ENCODE results near the gene CLCNKB.
"Not testable (repeated sequence)": the region's sequence is repeated elsewhere in the genome, so short reads cannot be mapped to it uniquely, and the experiment has no call there.

Gene CLCNKB

DNA sequence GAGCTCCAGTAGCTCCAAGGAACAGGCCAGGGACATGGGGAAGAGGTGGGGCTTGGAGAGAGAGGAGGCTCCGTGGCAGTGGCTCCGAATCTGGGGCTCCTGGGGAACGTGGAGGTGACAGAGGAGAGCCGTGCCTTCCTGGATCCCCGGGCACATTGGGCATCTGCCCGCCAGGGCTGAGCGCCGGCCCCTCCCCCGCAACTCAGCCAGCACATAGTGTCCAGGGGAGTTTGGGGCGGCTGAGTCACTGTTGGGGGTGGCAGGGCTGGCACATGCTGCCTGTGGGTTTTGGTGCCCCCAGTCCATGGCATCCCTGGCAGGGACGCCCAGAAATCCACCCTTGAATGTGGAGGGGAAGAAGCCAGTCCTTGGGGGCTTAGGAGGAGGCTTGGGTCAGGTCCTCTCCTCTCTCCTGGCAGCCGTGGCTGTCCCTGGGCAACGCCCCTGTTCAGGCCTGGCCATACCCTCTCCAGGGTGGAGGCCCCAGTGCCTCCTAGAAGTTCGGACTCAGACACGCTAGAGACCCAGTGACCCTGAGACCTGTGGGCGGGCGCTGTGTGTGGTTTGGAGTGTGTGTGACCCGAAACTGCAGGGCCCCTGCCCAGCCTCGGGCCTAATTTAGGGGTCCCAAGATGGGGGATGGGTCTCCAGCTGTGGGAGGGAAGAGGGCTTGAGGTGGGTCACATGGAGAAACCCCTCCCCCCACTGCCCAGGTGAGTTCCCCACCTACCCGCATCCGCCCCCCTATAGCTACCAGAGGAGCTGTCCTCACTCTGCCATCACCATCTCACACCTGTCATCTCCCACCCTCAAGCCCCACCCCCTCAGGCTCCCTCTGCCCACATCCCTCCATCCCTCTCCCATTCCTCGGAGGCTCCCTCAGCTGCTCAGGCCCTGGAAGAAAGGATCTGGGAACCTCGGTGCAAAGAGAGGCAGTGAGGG, 27.4 kb upstream of the CLCNKB start:
- DNase-seq = no peak

- DNase-seq = no peak
These were observed 26.5 kb upstream of the CLCNKB start for GRCh38 chr1:16017076-16017460.

DNA sequence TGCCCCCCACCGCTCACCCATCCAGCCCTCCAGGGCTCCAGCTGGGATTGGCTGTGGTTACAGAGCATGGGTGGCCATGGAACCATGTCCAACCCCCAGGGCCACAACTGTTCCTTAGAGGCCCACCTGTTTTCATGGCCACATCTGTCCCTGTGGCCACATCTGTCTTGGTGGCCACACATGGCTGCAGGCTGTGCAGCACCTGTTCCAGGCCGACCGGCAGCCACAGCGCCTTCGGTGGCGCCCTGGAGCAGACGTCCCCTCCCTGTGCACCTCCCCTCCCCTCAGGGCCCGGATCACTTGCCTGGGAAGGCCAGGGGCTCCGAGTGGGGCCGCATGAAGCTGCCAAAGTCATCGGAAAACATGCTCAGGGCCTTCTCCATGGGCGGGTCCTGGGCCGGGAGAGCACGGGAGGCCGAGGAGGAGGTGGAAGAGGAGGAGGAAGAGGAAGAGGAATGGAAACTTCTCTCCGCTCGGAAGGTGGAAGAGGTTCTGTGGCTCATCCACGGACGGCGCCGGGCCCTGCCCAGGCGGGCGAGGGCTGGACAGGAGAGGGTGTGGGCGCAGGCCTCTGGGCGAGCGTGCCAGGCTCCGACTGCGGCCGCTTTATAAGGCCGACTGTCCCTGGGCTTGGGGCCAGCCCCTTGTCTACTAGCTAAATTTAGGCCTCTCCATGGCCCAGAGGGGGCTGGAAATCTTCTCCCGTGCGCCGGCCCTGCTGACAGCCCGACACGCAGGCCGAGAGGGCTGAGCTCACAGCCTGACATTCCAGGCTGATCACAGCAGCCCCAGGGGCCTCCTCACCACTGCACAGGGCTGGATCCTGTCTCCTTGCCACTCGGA, 25.9 kb upstream of the CLCNKB start, which contains the start of gene HSPB7:
Gene HSPB7, minus strand, starts transcription at position 583 of the 843 bp plus-strand sequence. Its CDS starts 80 bp downstream, at position 503.
- peak; percentile 95 for DNase-seq

GRCh38 chr1:16018308-16018707, 25.3 kb upstream of the CLCNKB start:
- no peak for DNase-seq

- no peak for DNase-seq
These were observed 24.6 kb upstream of the CLCNKB start for GRCh38 chr1:16018749-16019643.

GRCh38 chr1:16019644-16020277, 23.8 kb upstream of the CLCNKB start:
- DNase-seq = peak; percentile 81

- DNase-seq = no peak
These were observed 23.3 kb upstream of the CLCNKB start for GRCh38 chr1:16020325-16020724.

DNA sequence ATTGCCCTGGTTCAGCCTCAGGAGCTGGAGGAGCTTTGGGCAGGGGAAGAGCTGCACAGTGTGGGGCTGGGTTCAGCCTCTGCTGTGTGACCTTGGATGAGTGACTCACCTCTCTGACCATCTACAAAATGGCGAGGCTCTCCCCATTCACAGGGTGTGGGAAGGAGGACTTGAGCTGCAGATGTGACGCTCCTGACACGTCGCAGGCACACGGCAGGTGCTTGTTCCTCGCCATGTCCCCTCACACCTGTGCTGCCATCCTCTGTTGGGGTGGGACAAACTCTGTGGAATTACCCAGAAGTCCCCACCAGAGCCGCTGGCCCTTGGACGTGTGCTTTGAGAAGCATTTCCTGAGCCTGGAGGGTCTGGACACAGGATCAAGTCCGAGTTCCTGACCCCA, 22.7 kb upstream of the CLCNKB start:
- DNase-seq = not testable (repeated sequence)

DNA sequence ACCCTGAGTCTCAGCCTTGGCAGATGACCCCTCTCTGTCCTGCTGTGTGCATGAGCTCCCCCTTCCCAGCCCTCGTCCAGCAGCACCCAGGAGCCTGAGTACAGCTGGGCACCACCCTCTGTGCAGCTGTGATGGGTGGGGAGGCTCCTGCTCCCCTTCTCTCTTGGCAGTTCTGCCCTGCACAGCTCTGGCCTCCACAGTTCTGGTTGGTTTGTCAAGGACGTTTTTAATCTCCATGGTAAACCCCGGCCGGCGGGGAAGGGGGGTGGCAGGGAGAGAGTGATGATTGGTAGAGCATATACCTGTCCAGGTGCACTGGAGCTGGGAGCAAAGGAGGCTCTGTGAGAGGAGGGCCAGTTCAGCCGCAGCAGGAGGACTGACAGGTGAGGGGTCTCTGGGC, 21.9 kb upstream of the CLCNKB start, which contains the start of gene CLCNKA:
Gene CLCNKA, plus strand, starts transcription at position 356 of the 400 bp plus-strand sequence. CDS start 584 bp downstream, outside the sequence.
- no peak for DNase-seq

- DNase-seq = no peak
These were observed 21.2 kb upstream of the CLCNKB start for GRCh38 chr1:16022393-16022792.

DNA sequence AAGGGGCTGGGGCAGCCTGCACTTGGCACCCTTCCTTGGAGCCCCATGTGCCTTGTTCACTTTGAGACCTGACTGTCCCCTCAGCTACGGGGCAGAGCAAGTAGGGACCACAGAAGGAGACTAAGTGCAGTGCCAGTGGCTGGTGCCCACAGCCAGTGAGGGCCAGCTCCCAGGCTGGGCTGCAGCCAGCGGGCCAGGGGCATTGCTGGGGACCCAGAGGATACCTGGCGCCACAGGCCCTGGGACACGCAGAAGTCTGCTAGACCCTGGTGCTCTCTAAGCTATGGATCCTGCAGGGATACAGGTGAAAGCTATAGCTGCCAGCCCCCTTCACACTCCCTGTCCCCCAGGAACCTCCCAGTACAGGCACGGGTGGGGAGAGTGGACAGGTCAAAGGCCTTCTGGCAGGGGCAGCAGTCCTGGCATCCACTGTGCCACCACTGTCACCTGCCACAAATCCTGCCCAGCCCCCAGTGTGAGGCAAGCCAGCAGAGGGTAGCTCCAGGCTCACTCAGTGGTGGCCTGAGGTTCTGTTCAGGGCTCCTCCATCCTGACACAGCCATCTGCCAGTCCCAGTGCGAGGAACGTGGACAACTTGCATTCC, 20.4 kb upstream of the CLCNKB start:
- no peak for DNase-seq

- not testable (repeated sequence) for DNase-seq
These were observed 17.3 kb upstream of the CLCNKB start for GRCh38 chr1:16026302-16026701.

GRCh38 chr1:16026723-16027484, 16.7 kb upstream of the CLCNKB start:
- peak; percentile 93 for DNase-seq

- no peak for DNase-seq
These were observed 15.2 kb upstream of the CLCNKB start for GRCh38 chr1:16028237-16029002.

DNA sequence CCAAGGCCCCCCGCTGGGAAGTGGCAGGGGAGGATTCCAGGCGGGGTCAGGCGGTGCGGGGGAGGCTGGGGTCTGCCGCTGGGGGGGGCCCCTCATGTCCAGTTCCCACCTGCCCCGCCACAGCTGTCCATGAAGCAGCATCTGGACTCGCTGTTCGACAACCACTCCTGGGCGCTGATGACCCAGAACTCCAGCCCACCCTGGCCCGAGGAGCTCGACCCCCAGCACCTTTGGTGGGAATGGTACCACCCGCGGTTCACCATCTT, 14.6 kb upstream of the CLCNKB start:
- DNase-seq = not testable (repeated sequence)

GRCh38 chr1:16029288-16029687, 14.3 kb upstream of the CLCNKB start:
- no peak for DNase-seq

DNA sequence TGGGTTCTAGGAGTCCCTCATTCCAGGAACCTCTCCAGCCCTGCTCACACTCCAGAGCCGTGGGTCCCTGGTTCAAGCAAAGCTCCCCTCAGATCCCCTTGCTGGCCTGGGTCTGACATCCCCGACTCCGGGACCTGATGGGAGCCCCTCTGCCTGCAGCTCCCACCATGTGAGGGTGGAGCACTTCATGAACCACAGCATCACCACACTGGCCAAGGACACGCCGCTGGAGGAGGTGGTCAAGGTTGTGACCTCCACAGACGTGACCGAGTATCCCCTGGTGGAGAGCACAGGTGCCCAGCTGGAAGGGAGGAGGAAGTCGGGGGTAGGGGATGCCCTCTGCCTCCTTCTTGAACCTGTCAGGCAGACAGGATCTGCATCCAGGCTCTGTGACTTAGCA, 12.0 kb upstream of the CLCNKB start:
- DNase-seq = no peak

DNA sequence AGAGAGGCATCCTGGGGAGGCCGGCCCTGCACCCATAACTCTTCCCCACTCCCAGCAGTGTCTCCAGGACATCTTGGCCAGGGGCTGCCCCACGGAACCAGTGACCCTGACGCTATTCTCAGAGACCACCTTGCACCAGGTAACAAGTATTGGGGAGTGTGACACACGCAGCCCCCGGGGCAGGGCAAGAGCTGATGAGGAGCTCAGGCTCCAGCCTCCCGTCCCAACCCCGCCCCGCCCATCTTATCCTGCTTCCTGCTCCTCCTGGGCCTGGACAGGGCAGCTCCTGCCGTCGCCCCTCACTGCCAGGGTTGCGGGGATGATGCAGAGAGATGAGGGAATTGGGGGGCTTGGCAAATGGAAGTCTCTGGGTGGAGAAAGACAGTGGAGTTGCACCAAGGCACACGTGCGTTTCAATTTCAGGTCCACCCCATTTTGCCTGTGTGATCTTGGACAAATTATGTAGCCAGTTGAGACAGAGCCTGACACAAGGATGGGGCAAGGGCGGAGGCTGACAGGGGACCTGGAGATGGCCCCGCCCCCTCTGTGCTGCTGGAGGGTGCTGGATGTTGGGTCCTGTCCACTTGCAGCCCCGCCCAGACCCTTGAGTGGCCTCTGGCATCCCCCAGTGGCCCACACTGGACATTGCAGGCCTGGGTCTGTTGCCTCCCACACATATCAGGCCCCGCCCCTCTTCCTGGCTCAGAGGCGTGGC, 11.0 kb upstream of the CLCNKB start:
- DNase-seq = peak; percentile 98

DNA sequence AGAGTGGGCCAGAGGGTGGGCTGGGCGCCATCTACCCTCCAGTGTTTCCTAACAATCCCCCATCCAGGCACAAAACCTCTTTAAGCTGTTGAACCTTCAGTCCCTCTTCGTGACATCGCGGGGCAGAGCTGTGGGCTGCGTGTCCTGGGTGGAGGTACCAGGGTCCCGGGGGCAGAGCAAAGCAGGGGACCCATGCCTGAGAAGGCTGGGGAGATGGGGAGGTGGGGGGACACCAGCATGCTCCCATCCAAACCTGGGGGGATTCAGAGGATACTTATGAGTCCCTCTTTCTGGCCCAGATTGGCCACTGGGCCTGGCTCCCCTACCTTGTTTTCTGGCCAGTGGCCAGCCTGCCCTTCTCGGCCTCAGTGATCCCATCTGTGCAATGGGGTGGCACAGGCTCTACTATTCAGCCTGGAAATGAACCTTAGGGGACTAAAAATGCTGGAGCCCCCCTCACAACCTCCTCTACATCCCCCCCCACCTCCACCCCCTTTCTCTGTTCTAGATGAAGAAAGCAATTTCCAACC, 10.4 kb upstream of the CLCNKB start:
- not testable (repeated sequence) for DNase-seq
